HEK293 (cell line): ENCODE results near the gene PC.

Experiments
- CTCF ChIA-PET: fragments of 350-600 bp; formaldehyde crosslinking; extraction: SDS; loops from one replicate; lab custom pipeline; 2021; ENCODE audit warnings: antibody characterized with exemption; lab: Yijun Ruan, JAX
- POLR2A ChIA-PET: fragments of 300-600 bp; formaldehyde crosslinking; extraction: SDS; loops from one replicate; lab custom pipeline; 2020; ENCODE audit warnings: antibody characterized with exemption, inconsistent platforms; lab: Yijun Ruan, JAX
- H3K27ac ChIP-seq: fragments of 200-500 bp; sonication (Bioruptor generic); 2 replicates; pipeline ENCODE4 v1.5.1; 2014; ENCODE audit warnings: low read depth, low read length, control low read depth, inconsistent platforms; ENCODE audit errors: extremely low read depth
- H3K36me3 ChIP-seq, 2 experiments: fragments of 200-500 bp in 1 of 2; sonication (Bioruptor generic) in 1 of 2; 1 replicate in 1 of 2; 2 replicates in 1 of 2; pipeline ENCODE4 v1.5.1; 2014 to 2017; ENCODE audit warnings: inconsistent platforms in 2 of 2, low read length in 2 of 2; ENCODE audit not compliant: control insufficient read depth in 2 of 2, insufficient read depth in 1 of 2
- H3K4me1 ChIP-seq: fragments of 200-500 bp; sonication (Bioruptor generic); 2 replicates; pipeline ENCODE4 v1.5.1; 2014; ENCODE audit warnings: mild to moderate bottlenecking, low read length, inconsistent platforms; ENCODE audit not compliant: control insufficient read depth, insufficient read depth
- H3K4me3 ChIP-seq: 2 replicates; pipeline ENCODE4 v1.5.1; 2011; ENCODE audit warnings: low read depth, mild to moderate bottlenecking, control low read depth, low read length, moderate library complexity
- H3K9me3 ChIP-seq: fragments of 200-500 bp; sonication (Bioruptor generic); 2 replicates; pipeline ENCODE4 v1.5.1; 2014; ENCODE audit warnings: low read depth, low read length, inconsistent platforms; ENCODE audit not compliant: control insufficient read depth, insufficient read depth
- OSR2 ChIP-seq: fragments of 450-650 bp; formaldehyde crosslinking; IDR thresholded peaks from 2 replicates; pipeline ENCODE4 v1.5.1; 2016; ENCODE audit warnings: missing biosample characterization, missing genetic modification characterization
- PRDM10 ChIP-seq: fragments of 450-650 bp; formaldehyde crosslinking; IDR thresholded peaks from 2 replicates; pipeline ENCODE4 v1.5.1; 2016; ENCODE audit warnings: missing biosample characterization, missing genetic modification characterization
- PRDM4 ChIP-seq: fragments of 450-650 bp; formaldehyde crosslinking; IDR thresholded peaks from 2 replicates; pipeline ENCODE4 v1.5.1; 2017; ENCODE audit warnings: missing biosample characterization, missing genetic modification characterization
- SCRT1 ChIP-seq: fragments of 450-650 bp; formaldehyde crosslinking; IDR thresholded peaks from 2 replicates; pipeline ENCODE4 v1.5.1; 2016; ENCODE audit warnings: missing biosample characterization, missing genetic modification characterization, borderline replicate concordance
- YY2 ChIP-seq: fragments of 450-650 bp; formaldehyde crosslinking; IDR thresholded peaks from 2 replicates; pipeline ENCODE4 v1.5.1; 2016; ENCODE audit warnings: missing biosample characterization, missing genetic modification characterization
- ZEB2 ChIP-seq: fragments of 450-650 bp; formaldehyde crosslinking; IDR thresholded peaks from 2 replicates; pipeline ENCODE4 v1.5.1; 2016; ENCODE audit warnings: missing biosample characterization, missing genetic modification characterization
- ZNF155 ChIP-seq: fragments of 450-650 bp; formaldehyde crosslinking; IDR thresholded peaks from 2 replicates; pipeline ENCODE4 v1.5.1; 2016; ENCODE audit warnings: missing biosample characterization, missing genetic modification characterization
- ZNF19 ChIP-seq: fragments of 450-650 bp; formaldehyde crosslinking; IDR thresholded peaks from 2 replicates; pipeline ENCODE4; 2016; ENCODE audit warnings: missing biosample characterization, missing genetic modification characterization, low read depth
- ZNF221 ChIP-seq: fragments of 450-650 bp; formaldehyde crosslinking; IDR thresholded peaks from 2 replicates; pipeline ENCODE4 v1.5.1; 2017; ENCODE audit warnings: missing biosample characterization, missing genetic modification characterization, borderline replicate concordance
- ZNF248 ChIP-seq: fragments of 450-650 bp; formaldehyde crosslinking; IDR thresholded peaks from 2 replicates; pipeline ENCODE4 v1.5.1; 2017; ENCODE audit warnings: missing biosample characterization, missing genetic modification characterization
- ZNF37A ChIP-seq: fragments of 450-650 bp; IDR thresholded peaks from 2 replicates; pipeline ENCODE4 v1.5.1; 2018; ENCODE audit warnings: missing biosample characterization, missing genetic modification characterization
- ZNF404 ChIP-seq: fragments of 450-650 bp; formaldehyde crosslinking; IDR thresholded peaks from 2 replicates; pipeline ENCODE4 v1.5.1; 2017; ENCODE audit warnings: missing biosample characterization, missing genetic modification characterization
- ZNF423 ChIP-seq: fragments of 450-650 bp; formaldehyde crosslinking; IDR thresholded peaks from 2 replicates; pipeline ENCODE4 v1.5.1; 2016; ENCODE audit warnings: missing biosample characterization, missing genetic modification characterization
- ZNF555 ChIP-seq: fragments of 450-650 bp; formaldehyde crosslinking; conservative IDR thresholded peaks from 2 replicates; pipeline ENCODE4 v1.5.1; 2017; ENCODE audit warnings: missing biosample characterization, mild to moderate bottlenecking, missing genetic modification characterization, inconsistent platforms
- ZNF558 ChIP-seq: fragments of 450-650 bp; formaldehyde crosslinking; IDR thresholded peaks from 2 replicates; pipeline ENCODE4 v1.5.1; 2016; ENCODE audit warnings: missing biosample characterization, missing genetic modification characterization
- ZNF560 ChIP-seq: fragments of 450-650 bp; formaldehyde crosslinking; IDR thresholded peaks from 2 replicates; pipeline ENCODE4 v1.5.1; 2017; ENCODE audit warnings: missing biosample characterization, missing genetic modification characterization, borderline replicate concordance
- ZNF571 ChIP-seq: fragments of 450-650 bp; formaldehyde crosslinking; IDR thresholded peaks from 2 replicates; pipeline ENCODE4 v1.5.0; 2017; ENCODE audit warnings: missing biosample characterization, missing genetic modification characterization
- ZNF585B ChIP-seq: fragments of 450-650 bp; formaldehyde crosslinking; IDR thresholded peaks from 2 replicates; pipeline ENCODE4 v1.5.1; 2016; ENCODE audit warnings: missing biosample characterization, missing genetic modification characterization
- ZNF785 ChIP-seq: fragments of 450-650 bp; formaldehyde crosslinking; IDR thresholded peaks from 2 replicates; pipeline ENCODE4 v1.5.1; 2016; ENCODE audit warnings: missing biosample characterization, missing genetic modification characterization
- ZNF830 ChIP-seq: fragments of 450-650 bp; IDR thresholded peaks from 2 replicates; pipeline ENCODE4 v1.5.0; 2018; ENCODE audit warnings: missing biosample characterization, missing genetic modification characterization, low read depth, mild to moderate bottlenecking, moderate library complexity
- ZSCAN18 ChIP-seq: fragments of 450-650 bp; formaldehyde crosslinking; IDR thresholded peaks from 2 replicates; pipeline ENCODE4 v1.5.1; 2016; ENCODE audit warnings: missing biosample characterization, missing genetic modification characterization
- ZSCAN30 ChIP-seq: fragments of 450-650 bp; IDR thresholded peaks from 2 replicates; pipeline ENCODE4 v1.5.1; 2018; ENCODE audit warnings: missing biosample characterization, mild to moderate bottlenecking, missing genetic modification characterization, moderate library complexity

The PC gene

GRCh38 chr11:66861038-66861773, 97.0 kb downstream of the PC start:
- ChIA-PET POLR2A (no interaction called here), CTCF (no interaction called here)
- Histone ChIP-seq H3K36me3 (peaks cover 0 to 19% of the 10 kb centered on the region in 2 experiments; a peak in 1 of 3 replicates), H3K4me1 (no peaks in the 10 kb centered on the region), H3K9me3 (no peaks in the 10 kb centered on the region), H3K27ac (no peak overlapping the region), H3K4me3 (no peak overlapping the region)
- TF ChIP-seq ZNF221 (tag by site-specific recombination), result no peak
- no peak for TF ChIP-seq ZNF423 (tag by site-specific recombination)
- TF ChIP-seq ZNF155, result no peak
- TF ChIP-seq ZSCAN18 (tag by site-specific recombination), result no peak
- TF ChIP-seq ZNF560, result no peak
- TF ChIP-seq SCRT1, result no peak
- no peak for TF ChIP-seq ZSCAN30 (tag by site-specific recombination)

- TF ChIP-seq ZNF830 (tag by site-specific recombination) (no peak), ZNF19 (tag by site-specific recombination) (no peak), OSR2 (tag by site-specific recombination) (no peak), ZNF404 (no peak), ZNF558 (no peak), PRDM4 (tag by site-specific recombination) (no peak), ZNF37A (no peak), ZNF785 (tag by site-specific recombination) (no peak), ZNF248 (tag by site-specific recombination) (no peak), ZNF571 (tag by site-specific recombination) (no peak), ZEB2 (tag by site-specific recombination) (no peak), YY2 (no peak), PRDM10 (tag by site-specific recombination) (no peak), ZNF585B (no peak), ZNF555 (no peak)
- H3K9me3 ChIP-seq, result no peaks in the 10 kb centered on the region
- no peaks in the 10 kb centered on the region for H3K4me1 ChIP-seq
- ChIA-PET POLR2A (no interaction called here), CTCF (no interaction called here)
- peaks cover 0 to 19% of the 10 kb centered on the region in 2 experiments; a peak in 1 of 3 replicates for H3K36me3 ChIP-seq
- no peak overlapping the region for H3K4me3 ChIP-seq
- H3K27ac ChIP-seq, result no peak overlapping the region
These were observed 97.7 kb downstream of the PC start for GRCh38 chr11:66860449-66860831.
